Measurements from ENCODE around the gene COL2A1.

The COL2A1 gene

GRCh38 chr12:47989666-47990065 is 14.6 kb downstream of the COL2A1 start:
- DNase-seq (ENCODE audit: low spot score): no peak

- DNase-seq (ENCODE audit: low spot score): no peak
Measured at GRCh38 chr12:47989023-47989417, 15.3 kb downstream of the COL2A1 start.

DNA sequence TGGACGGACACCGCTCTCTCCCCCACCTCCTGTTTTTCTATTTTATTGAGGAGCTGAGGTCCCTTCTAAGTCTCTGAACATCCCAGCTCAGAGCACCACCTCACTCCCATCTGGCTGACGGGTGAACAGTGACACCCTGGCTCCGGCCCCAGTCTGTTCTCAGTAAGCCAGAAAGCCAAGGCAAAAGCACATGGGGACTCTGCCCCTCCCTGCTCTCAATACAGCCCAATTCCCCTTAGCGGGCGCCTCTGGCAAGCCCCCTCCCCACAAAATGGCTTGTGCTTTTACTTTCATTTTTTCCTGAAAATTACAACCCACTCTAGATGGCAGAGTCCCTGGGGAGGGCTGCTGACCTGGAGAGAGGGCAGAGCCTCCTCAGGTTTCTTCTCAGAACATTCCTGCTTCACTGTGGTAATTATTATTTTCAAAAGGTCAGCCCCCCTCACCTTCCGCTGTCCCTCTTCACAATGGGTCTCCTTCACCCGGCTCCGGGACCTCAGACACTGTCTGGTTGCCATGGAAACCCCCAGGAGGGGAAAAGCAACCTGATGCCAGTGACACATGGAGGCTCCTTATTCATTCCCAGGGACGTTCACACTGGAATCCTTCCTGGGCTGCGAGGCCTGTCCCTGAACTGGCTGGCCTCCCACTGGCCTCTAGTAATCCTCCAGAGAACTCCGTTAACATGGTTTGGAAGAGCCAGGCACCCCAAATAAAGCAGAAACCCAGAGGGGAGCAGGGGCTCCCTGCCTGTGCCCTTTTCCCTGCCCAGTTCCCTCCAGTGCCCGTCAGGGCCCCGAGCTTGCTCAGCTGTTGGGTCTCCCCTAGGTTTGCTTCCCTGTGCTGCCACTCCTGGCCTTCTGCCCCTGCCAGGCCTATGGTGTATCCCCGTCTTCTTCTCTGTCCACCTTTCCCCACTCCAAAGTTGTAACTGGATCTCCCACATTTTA is 15.9 kb downstream of the COL2A1 start:
- no peak for DNase-seq (ENCODE audit: low spot score)

DNA sequence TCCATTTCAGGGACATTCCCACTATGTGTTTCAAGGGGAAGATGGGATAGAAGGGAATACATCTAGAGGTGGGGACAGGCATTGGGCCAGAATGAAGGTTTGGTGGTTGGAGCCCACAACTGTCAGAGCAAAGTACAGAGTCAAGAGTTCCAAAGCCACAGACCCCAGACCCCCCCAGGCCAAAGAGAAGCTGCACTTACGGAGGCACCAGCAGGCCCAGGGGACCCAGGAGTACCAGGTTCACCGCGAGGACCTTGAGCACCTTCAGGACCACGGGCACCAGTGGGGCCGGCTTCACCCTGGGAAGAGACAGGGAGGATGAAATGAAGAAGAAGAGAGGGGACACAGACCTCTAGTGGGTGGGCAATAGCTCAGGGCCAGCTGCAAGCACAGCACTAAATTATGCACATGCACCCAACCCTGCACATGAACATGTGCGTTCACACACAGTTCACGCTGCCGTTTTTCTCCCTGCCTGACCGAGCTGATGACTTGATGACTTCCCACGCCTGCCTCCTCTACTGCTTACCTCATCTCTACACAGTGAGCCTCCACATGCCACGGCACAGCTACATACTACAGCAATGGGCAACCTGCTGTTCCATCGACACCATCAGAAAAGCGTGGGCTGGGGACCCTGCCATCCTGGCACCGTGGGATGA is 16.7 kb downstream of the COL2A1 start:
- DNase-seq (ENCODE audit: low spot score): peak; percentile 70

GRCh38 chr12:47986832-47987231 is 17.4 kb downstream of the COL2A1 start:
- DNase-seq (ENCODE audit: low spot score): no peak

GRCh38 chr12:47986291-47986660 is 18.0 kb downstream of the COL2A1 start:
- no peak for DNase-seq (ENCODE audit: low spot score)

GRCh38 chr12:47985596-47986290 is 18.5 kb downstream of the COL2A1 start:
- DNase-seq (ENCODE audit: low spot score): no peak

DNA sequence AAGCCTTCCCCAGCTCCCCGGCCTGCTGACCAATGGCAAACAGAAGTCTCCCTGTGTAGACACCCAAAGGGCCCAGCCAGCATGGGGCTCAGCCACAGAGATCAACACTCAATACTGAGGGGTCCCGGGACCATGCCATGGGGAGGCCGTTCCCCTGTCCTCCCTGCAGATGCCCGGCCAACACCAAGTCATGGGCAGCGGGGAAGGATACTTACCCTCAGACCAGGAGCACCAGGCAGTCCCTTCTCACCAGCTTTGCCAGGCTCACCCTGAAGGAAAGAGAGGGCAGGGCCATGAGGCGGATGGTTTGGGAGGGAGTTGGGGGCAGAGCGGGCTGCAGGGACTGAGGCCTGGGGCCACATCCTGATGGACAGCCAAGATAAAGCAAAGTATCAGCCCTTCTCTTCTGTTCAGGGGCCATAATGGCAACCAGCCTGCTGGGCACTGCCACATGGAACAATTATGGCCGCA is 19.9 kb downstream of the COL2A1 start:
- no peak for DNase-seq (ENCODE audit: low spot score)

GRCh38 chr12:47983541-47984115 is 20.6 kb downstream of the COL2A1 start:
- peak; percentile 47 for DNase-seq (ENCODE audit: low spot score)

GRCh38 chr12:47982770-47983169 is 21.5 kb downstream of the COL2A1 start:
- no peak for DNase-seq (ENCODE audit: low spot score)

- no peak for DNase-seq (ENCODE audit: low spot score)
Measured at GRCh38 chr12:47982311-47982710, 22.0 kb downstream of the COL2A1 start.

DNA sequence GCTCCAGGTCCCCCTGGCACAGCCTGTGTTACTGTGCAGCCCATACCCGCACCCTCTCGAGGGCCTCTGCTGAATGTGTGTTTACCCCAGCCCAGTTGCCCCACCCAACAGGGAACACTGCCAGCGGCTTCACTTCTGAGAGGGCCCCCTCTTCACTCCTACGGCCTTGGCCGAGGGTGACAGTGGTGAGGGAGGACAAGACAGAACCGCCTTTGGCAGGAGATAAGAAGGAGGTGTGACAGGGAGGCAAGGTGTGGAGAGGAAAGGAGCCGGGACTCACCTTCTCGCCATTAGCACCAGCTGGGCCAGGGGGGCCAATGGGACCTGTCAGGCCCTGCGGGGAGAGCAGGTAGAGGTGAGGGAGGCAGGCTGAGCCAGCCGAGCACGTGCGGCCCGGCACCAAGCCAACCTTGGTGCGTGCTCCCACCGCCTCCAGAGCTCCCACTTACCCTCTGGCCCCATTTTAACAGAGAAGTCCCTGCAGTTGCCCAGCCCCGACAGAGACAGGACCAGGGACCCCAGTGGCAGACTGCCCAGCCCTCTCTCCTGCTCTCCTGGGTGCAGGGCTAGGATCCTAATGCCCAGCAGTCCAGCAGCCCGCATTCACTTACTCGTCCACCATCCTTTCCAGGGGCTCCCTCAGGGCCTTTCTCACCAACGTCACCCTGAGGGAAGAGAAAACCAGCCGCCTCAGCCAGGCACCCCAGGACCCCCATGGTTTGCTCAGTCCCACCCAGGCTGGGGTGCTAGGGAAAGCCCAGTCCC is 22.6 kb downstream of the COL2A1 start:
- DNase-seq (ENCODE audit: low spot score): no peak

GRCh38 chr12:47980779-47981495 is 23.3 kb downstream of the COL2A1 start:
- peak; percentile 47 for DNase-seq (ENCODE audit: low spot score)

DNA sequence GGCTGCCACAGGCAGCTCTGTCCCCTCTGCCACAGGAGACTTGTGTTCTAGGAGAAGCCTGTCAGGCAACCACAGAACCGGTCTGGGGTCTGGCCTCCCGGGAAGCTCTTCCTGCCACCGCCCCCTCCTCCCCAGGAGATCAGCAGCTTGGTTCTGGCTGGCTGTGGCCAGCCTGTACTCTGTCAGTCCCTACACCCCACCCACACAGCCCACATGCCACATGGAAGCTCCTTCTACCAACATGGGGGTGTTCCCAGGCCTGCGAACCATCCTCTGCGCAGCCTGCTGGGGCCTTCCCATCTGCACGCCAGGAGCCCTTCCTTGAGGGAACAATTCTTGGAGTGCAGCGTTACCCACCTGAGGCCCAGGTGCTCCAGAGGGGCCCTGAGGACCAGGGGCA is 24.1 kb downstream of the COL2A1 start:
- DNase-seq (ENCODE audit: low spot score): peak; percentile 45

GRCh38 chr12:47979686-47980085 is 24.6 kb downstream of the COL2A1 start:
- no peak for DNase-seq (ENCODE audit: low spot score)

DNA sequence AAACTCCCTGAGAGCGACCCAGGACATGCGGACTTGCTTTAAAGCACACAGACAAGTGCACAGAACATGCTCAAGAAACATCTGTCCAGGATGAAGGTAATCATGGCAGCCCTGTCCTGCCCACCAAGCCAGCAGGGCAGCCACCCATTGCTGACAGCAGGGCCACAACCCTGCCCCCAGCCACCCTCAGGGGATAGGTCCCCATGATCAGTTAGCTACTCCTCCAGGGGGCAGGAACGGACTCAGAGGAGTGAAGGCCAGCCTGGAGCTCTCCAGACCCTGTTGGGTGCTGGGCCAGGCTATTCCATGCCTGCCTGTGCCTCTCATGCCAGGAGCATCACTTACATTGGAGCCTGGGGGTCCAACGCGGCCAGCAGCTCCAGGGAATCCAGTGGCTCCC is 25.1 kb downstream of the COL2A1 start:
- no peak for DNase-seq (ENCODE audit: low spot score)

DNA sequence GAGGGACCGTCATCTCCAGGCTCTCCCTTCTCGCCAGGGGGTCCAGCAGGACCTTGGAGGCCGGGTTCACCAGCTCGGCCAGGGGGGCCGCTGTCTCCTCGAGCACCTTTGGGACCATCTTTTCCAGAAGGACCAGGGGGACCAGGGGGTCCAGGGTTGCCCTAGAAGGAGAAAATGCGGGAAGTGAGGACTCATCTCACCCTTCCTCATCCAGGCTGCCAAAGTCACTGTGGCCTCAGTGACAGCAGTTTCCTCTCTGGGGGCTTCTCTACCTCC is 25.7 kb downstream of the COL2A1 start:
- no peak for DNase-seq (ENCODE audit: low spot score)

DNA sequence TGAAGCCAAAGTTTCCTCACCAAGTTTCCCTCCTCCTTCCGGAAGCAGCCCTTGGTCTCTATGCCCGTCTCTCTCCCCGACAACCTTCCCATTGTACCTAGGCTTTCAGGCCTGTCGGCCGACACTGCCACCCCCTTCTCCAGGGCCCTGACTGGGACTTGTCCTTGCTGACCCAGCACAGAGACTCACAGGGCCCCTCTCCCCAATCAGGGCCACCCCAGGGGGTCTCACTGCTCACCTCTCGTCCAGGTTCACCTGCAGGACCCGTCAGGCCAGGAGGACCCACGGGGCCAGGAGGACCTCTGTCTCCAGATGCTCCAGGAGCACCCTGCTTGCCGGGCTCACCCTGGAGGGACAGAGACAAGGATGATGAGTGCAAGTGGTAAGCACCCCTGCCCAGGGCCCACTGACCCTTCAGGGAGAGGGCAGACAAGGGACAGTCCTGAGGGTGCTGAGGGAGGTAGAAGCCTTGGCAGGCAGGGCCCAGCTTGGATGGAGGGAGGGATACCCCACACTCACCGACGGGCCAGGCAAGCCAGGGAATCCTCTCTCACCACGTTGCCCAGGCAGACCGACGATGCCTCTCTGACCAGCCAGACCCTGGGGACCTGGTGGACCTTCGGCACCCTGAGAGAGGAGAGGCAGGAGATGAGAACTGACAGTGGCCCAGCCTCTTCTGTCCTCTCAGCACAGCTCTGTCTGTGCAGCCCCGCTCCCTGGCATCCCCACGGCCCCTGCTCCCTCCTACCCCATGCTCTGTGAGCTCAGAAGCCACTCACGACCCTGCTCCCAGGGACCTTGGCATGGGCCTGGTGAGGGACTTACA is 26.3 kb downstream of the COL2A1 start:
- DNase-seq (ENCODE audit: low spot score): no peak

- DNase-seq (ENCODE audit: low spot score): no peak
Measured at GRCh38 chr12:47977046-47977771, 27.1 kb downstream of the COL2A1 start.

GRCh38 chr12:47975816-47976215 is 28.5 kb downstream of the COL2A1 start:
- no peak for DNase-seq (ENCODE audit: low spot score)

Measured in Ammon's horn (tissue), 1 donor.